ENCODE results near the gene RAB3A. TPM values are rescaled to one million over a fixed set of nuclear protein-coding genes. Genes with fewer than 3 reads are reported as not detected.
A peak's percentile ranks its signal among the peaks of the same experiment; 100 is the strongest.

RAB3A gene
- total RNA-seq, 2 experiments from 2014 or later = 5.6 to 6.2 TPM

- peak overlapping the region; percentile 90 for H3K4me3 Mint-ChIP-seq
- ATAC-seq = no peak
- peak overlapping the region; percentile 93 for H3K27ac Mint-ChIP-seq
Measured at GRCh38 chr19:18194554-18195238, 9.1 kb downstream of the RAB3A start.

GRCh38 chr19:18194181-18194530, 9.7 kb downstream of the RAB3A start:
- ATAC-seq (no peak), DNase-seq (no peak)
- Mint-ChIP-seq H3K27ac (peak overlapping the region; percentile 93), H3K4me1 (ENCODE audit: low read depth) (peaks cover 26% of the 10 kb centered on the region), H3K27me3 (ENCODE audit: low read depth) (no peaks in the 10 kb centered on the region), H3K9me3 (ENCODE audit: insufficient read depth) (no peaks in the 10 kb centered on the region), H3K4me3 (peak overlapping the region; percentile 90), H3K36me3 (ENCODE audit: low read depth) (peaks cover 8% of the 10 kb centered on the region)
- ChIA-PET POLR2A (interaction anchor here (1.1 to 3.2 kb wide), 2 partner anchors 87 to 129 kb away, joined by 3 to 14 read pairs; partner anchors contain the start of genes JUND and LSM4), CTCF (interaction anchor here (4.2 to 5.4 kb wide), 2 partner anchors 10 to 85 kb away, joined by 38 to 49 read pairs; partner anchors contain the start of genes JUND and RAB3A)

More at GRCh38 chr19:18194554-18195238, 9.1 kb downstream of the RAB3A start:
- H3K9me3 Mint-ChIP-seq (ENCODE audit: insufficient read depth) = no peaks in the 10 kb centered on the region
- H3K4me1 Mint-ChIP-seq (ENCODE audit: low read depth) = peaks cover 26% of the 10 kb centered on the region
- POLR2A ChIA-PET = interaction anchor here (0.6 to 3.2 kb wide), 2 partner anchors 86 to 262 kb away, joined by 3 to 14 read pairs; partner anchors contain the start of genes CCDC124 and JUND
- peak; percentile 55 for DNase-seq
- no peaks in the 10 kb centered on the region for H3K27me3 Mint-ChIP-seq (ENCODE audit: low read depth)
- H3K36me3 Mint-ChIP-seq (ENCODE audit: low read depth) = peaks cover 9% of the 10 kb centered on the region
- CTCF ChIA-PET = interaction anchor here (4.2 to 5.4 kb wide), 2 partner anchors 9 to 85 kb away, joined by 38 to 49 read pairs; partner anchors contain the start of genes JUND and RAB3A

DNA sequence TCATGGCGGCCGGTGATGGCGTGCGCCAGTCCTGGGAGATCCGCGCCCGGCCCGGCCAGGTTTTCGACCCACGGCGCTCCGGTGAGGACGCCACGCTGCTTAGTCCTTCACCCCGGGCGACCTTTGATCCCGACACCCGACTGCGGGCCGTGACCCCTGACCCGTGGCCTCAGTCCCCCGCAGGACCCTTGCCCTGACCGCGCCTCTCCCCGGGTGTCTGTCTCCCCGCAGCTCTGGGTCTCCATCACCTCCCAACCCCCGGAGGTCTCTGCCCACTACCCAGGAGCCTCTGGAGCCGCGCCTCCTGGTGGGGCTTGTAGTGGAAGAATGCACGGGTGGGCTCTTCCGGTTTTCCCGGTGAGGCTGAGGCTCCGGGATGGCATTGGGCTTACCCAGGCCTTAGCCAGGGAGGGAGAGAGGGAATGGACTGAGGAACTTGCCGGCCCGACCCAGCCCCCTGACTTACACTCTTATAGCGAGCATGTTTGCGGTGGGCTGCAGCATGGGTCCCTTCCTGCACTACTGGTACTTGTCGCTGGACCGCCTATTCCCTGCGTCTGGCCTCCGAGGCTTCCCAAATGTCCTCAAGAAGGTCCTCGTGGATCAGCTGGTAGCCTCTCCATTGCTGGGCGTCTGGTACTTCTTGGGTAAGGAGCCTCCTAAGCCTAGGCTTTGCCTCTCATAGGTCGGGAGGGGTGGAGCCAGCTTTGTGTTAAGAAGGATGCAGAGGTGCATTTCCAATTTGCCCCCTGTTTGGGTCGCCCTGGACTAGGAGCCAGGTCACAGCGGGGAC, 10.3 kb downstream of the RAB3A start:
- CTCF ChIA-PET = interaction anchor here (0.6 to 5.4 kb wide), 19 partner anchors 10 to 334 kb away, joined by 3 to 55 read pairs (median 7); partner anchors contain the start of genes IFI30, JUND, PIK3R2 and RAB3A
- DNase-seq = no peak
- no peaks in the 10 kb centered on the region for H3K9me3 Mint-ChIP-seq (ENCODE audit: insufficient read depth)
- POLR2A ChIA-PET = interaction anchor here (0.6 to 3.2 kb wide), 4 partner anchors 10 to 130 kb away, joined by 3 to 14 read pairs (median 4); partner anchors contain the start of genes JUND and LSM4
- no peaks in the 10 kb centered on the region for H3K27me3 Mint-ChIP-seq (ENCODE audit: low read depth)
- peak overlapping the region; percentile 90 for H3K4me3 Mint-ChIP-seq
- peaks cover 26% of the 10 kb centered on the region for H3K4me1 Mint-ChIP-seq (ENCODE audit: low read depth)
- peaks cover 8% of the 10 kb centered on the region for H3K36me3 Mint-ChIP-seq (ENCODE audit: low read depth)
- no peak for ATAC-seq
- peak overlapping the region; percentile 93 for H3K27ac Mint-ChIP-seq

- peaks cover 26% of the 10 kb centered on the region for H3K4me1 Mint-ChIP-seq (ENCODE audit: low read depth)
- no peaks in the 10 kb centered on the region for H3K9me3 Mint-ChIP-seq (ENCODE audit: insufficient read depth)
- no peaks in the 10 kb centered on the region for H3K27me3 Mint-ChIP-seq (ENCODE audit: low read depth)
- ChIA-PET CTCF (interaction anchor here (0.6 to 5.4 kb wide), 25 partner anchors 11 to 333 kb away, joined by 3 to 55 read pairs (median 5); partner anchors contain the start of genes IFI30, JUND, PIK3R2 and RAB3A), POLR2A (interaction anchor here (0.6 to 3.2 kb wide), 6 partner anchors 10 to 130 kb away, joined by 3 to 14 read pairs (median 4); partner anchors contain the start of genes JUND, LSM4 and RAB3A)
- peak within 1 kb of the TSS; percentile 93 for H3K27ac Mint-ChIP-seq
- ATAC-seq (peak; percentile 95), DNase-seq (peak; percentile 100)
- peaks cover 8% of the 10 kb centered on the region for H3K36me3 Mint-ChIP-seq (ENCODE audit: low read depth)
- H3K4me3 Mint-ChIP-seq = peak within 1 kb of the TSS; percentile 90
Measured at GRCh38 chr19:18192673-18193387, 11.0 kb downstream of the RAB3A start, which contains the start of gene MPV17L2. MPV17L2 (plus strand) TSS chr19:18193218; CDS start chr19:18193282, 64 bp downstream.

DNA sequence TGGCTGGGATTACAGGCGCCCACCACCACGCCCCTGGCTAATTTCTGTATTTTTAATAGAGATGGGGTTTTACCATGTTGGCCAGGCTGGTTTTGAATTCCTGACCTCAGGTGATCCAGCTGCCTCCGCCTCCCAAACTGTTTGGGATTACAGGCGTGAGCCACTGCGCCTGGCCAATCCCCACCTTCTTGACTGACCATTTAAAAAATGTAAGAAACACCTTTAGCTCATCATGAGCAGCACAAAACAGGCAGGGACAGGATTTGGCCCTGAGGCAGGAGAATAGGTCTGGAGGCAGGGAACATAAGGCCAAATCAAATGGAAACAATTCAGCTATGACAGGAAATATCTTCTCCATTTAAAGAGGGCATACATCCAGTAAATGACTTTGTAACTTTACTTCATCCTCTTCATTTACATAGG, 12.2 kb downstream of the RAB3A start:
- Mint-ChIP-seq H3K4me1 (ENCODE audit: low read depth) (peaks cover 26% of the 10 kb centered on the region), H3K27ac (peak overlapping the region; percentile 93), H3K9me3 (ENCODE audit: insufficient read depth) (no peaks in the 10 kb centered on the region), H3K27me3 (ENCODE audit: low read depth) (no peaks in the 10 kb centered on the region), H3K36me3 (ENCODE audit: low read depth) (peaks cover 8% of the 10 kb centered on the region), H3K4me3 (peak overlapping the region; percentile 90)
- DNase-seq = no peak
- ATAC-seq = no peak
- CTCF ChIA-PET = interaction anchor here (0.7 to 5.4 kb wide), 21 partner anchors 10 to 225 kb away, joined by 3 to 55 read pairs (median 5); partner anchors contain the start of genes IFI30, JUND, LSM4 and PIK3R2
- POLR2A ChIA-PET = interaction anchor here (1.0 to 1.9 kb wide), 4 partner anchors 9 to 89 kb away, joined by 3 to 7 read pairs (median 6); partner anchors contain the start of genes JUND and RAB3A

GRCh38 chr19:18190278-18190677, 13.6 kb downstream of the RAB3A start:
- ATAC-seq (no peak), DNase-seq (no peak)
- H3K36me3 Mint-ChIP-seq (ENCODE audit: low read depth) = peaks cover 3% of the 10 kb centered on the region
- H3K27me3 Mint-ChIP-seq (ENCODE audit: low read depth) = no peaks in the 10 kb centered on the region
- H3K4me3 Mint-ChIP-seq = no peak overlapping the region
- no peaks in the 10 kb centered on the region for H3K9me3 Mint-ChIP-seq (ENCODE audit: insufficient read depth)
- POLR2A ChIA-PET = interaction anchor here (1.2 kb wide), 1 partner anchor 16 kb away, joined by 3 read pairs; no protein-coding TSS in a partner anchor
- peaks cover 26% of the 10 kb centered on the region for H3K4me1 Mint-ChIP-seq (ENCODE audit: low read depth)
- no peak overlapping the region for H3K27ac Mint-ChIP-seq
- CTCF ChIA-PET = interaction anchor here (5.4 kb wide), 1 partner anchor 13 kb away, joined by 49 read pairs; the partner anchor contains the start of gene RAB3A

- CTCF ChIA-PET = interaction anchor here (0.7 to 1.4 kb wide), 3 partner anchors 94 to 239 kb away, joined by 3 to 5 read pairs (median 4); no protein-coding TSS in a partner anchor
Measured at GRCh38 chr19:18185538-18185937, 18.3 kb downstream of the RAB3A start.

GRCh38 chr19:18183529-18183928, 20.3 kb downstream of the RAB3A start:
- POLR2A ChIA-PET = interaction anchor here (1.2 kb wide), 1 partner anchor 9 kb away, joined by 5 read pairs; the partner anchor contains the start of gene MPV17L2
- ATAC-seq (no peak), DNase-seq (no peak)
- CTCF ChIA-PET = interaction anchor here (1.3 kb wide), 1 partner anchor 69 kb away, joined by 3 read pairs; no protein-coding TSS in a partner anchor
- H3K27ac Mint-ChIP-seq = no peak overlapping the region
- no peaks in the 10 kb centered on the region for H3K27me3 Mint-ChIP-seq (ENCODE audit: low read depth)
- peaks cover 4% of the 10 kb centered on the region for H3K36me3 Mint-ChIP-seq (ENCODE audit: low read depth)
- H3K9me3 Mint-ChIP-seq (ENCODE audit: insufficient read depth) = no peaks in the 10 kb centered on the region
- no peak overlapping the region for H3K4me3 Mint-ChIP-seq
- no peaks in the 10 kb centered on the region for H3K4me1 Mint-ChIP-seq (ENCODE audit: low read depth)

More at GRCh38 chr19:18185538-18185937, 18.3 kb downstream of the RAB3A start:
- ATAC-seq (no peak), DNase-seq (no peak)
- Mint-ChIP-seq H3K4me3 (no peak overlapping the region), H3K27me3 (ENCODE audit: low read depth) (no peaks in the 10 kb centered on the region), H3K27ac (no peak overlapping the region), H3K36me3 (ENCODE audit: low read depth) (no peaks in the 10 kb centered on the region), H3K9me3 (ENCODE audit: insufficient read depth) (no peaks in the 10 kb centered on the region), H3K4me1 (ENCODE audit: low read depth) (no peaks in the 10 kb centered on the region)
- POLR2A ChIA-PET = interaction anchor here (1.5 kb wide), 1 partner anchor 95 kb away, joined by 3 read pairs; no protein-coding TSS in a partner anchor

DNA sequence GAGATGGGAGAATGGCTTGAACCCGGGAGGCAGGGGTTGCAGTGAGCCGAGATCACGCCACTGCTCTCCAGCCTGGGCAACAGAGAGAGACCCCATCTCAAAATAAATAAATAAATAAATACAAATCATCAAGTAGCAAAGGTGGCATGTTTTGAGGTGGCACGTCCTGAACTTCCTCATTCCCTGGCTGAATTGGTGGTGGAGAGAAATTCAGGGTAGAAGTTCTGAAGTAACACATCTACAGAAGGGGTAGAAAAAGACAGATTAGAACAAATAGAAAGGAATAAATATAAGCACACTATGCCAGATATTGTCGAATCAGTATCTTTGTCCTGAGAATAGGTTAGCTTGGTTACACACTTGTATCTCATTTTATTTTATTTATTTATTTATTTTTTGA, 23.9 kb downstream of the RAB3A start:
- Mint-ChIP-seq H3K4me1 (ENCODE audit: low read depth) (peaks cover 7% of the 10 kb centered on the region), H3K9me3 (ENCODE audit: insufficient read depth) (no peaks in the 10 kb centered on the region), H3K27me3 (ENCODE audit: low read depth) (no peaks in the 10 kb centered on the region), H3K4me3 (no peak overlapping the region), H3K27ac (no peak overlapping the region), H3K36me3 (ENCODE audit: low read depth) (peaks cover 25% of the 10 kb centered on the region)
- ATAC-seq (no peak), DNase-seq (no peak)
- ChIA-PET CTCF (interaction anchor here (1.4 to 1.8 kb wide), 2 partner anchors 72 to 208 kb away, joined by 3 to 6 read pairs; no protein-coding TSS in a partner anchor), POLR2A (no interaction called here)

DNA sequence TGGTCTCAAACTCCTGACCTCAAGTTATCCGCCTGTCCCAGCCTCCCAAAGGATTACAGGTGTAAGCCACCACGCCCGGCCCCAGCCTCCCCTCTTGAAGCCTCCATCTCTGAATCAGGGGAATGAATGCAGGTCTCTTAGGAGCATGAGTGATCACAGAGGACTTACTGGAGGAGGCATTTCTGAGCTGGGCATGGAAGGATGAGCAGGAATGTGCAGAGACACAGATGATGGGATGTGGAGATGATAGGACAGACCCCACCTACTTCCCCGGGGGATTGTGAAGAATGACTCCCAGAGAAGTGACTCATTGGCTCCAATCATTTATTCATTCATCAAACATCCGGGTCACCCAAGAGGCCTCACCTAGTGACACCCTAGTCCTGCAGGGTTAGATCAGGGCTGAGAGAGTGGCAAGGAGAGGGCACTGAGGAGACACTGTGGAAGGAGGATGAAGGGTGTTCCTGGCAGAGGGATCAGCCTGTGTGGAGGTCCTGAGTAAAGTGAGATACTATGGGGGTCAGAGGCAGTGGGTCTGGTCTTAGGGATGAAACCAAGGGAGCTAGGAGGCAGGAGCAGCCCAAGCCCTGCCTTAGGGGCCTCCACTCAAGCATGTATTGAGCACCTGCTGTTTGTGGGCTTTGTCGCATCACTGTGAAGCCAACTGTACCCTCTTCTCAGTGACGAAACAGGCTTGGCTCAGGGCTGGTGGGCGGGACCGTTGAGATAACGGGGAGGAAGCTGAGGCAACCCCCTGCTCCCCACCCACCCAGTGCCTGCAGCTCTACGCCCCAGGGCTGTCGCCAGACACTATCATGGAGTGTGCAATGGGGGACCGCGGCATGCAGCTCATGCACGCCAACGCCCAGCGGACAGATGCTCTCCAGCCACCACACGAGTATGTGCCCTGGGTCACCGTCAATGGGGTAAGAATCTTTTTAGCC, 27.2 kb downstream of the RAB3A start:
- no peak overlapping the region for H3K27ac Mint-ChIP-seq
- DNase-seq (no peak), ATAC-seq (no peak)
- H3K36me3 Mint-ChIP-seq (ENCODE audit: low read depth) = peaks cover 31% of the 10 kb centered on the region
- no peaks in the 10 kb centered on the region for H3K27me3 Mint-ChIP-seq (ENCODE audit: low read depth)
- no peaks in the 10 kb centered on the region for H3K9me3 Mint-ChIP-seq (ENCODE audit: insufficient read depth)
- peaks cover 29% of the 10 kb centered on the region for H3K4me1 Mint-ChIP-seq (ENCODE audit: low read depth)
- H3K4me3 Mint-ChIP-seq = no peak overlapping the region
- ChIA-PET CTCF (interaction anchor here (1.2 to 1.5 kb wide), 2 partner anchors 15 to 75 kb away, joined by 5 read pairs; no protein-coding TSS in a partner anchor), POLR2A (no interaction called here)

Data from activated CD8-positive, alpha-beta T cell treated with anti-CD3 and anti-CD28 coated beads, Interleukin-2, amount 10 ng/mL, durations not matched to agents 7 days and 5 days (primary cell).